ENCODE data around the gene ADH7.
"Not testable (repeated sequence)": the region's sequence is repeated elsewhere in the genome, so short reads cannot be mapped to it uniquely, and the experiment has no call there.

ADH7 gene

GRCh38 chr4:99435154-99435553 is at the start of gene ADH7:
Gene ADH7 (minus strand): TSS chr4:99435342. CDS start chr4:99435233, 109 bp downstream.
- DNase-seq: no peak

- no peak for DNase-seq
Observed at GRCh38 chr4:99483636-99484035, 48.5 kb upstream of the ADH7 start.

- no peak for DNase-seq
Observed at GRCh38 chr4:99473131-99473530, 38.0 kb upstream of the ADH7 start.

GRCh38 chr4:99471896-99472295 is 36.8 kb upstream of the ADH7 start:
- DNase-seq: no peak

- DNase-seq: no peak
Observed at GRCh38 chr4:99471349-99471748, 36.2 kb upstream of the ADH7 start.

- no peak for DNase-seq
Observed at GRCh38 chr4:99468889-99469288, 33.7 kb upstream of the ADH7 start.

- no peak for DNase-seq
Observed at GRCh38 chr4:99467887-99468286, 32.7 kb upstream of the ADH7 start.

- DNase-seq: no peak
Observed at GRCh38 chr4:99463566-99463965, 28.4 kb upstream of the ADH7 start.

- peak; percentile 52 to 58 for DNase-seq
Observed at GRCh38 chr4:99462875-99463464, 27.8 kb upstream of the ADH7 start.

- no peak for DNase-seq
Observed at GRCh38 chr4:99461623-99462401, 26.7 kb upstream of the ADH7 start.

GRCh38 chr4:99459546-99460042 is 24.5 kb upstream of the ADH7 start:
- no peak for DNase-seq

GRCh38 chr4:99458911-99459447 is 23.8 kb upstream of the ADH7 start:
- no peak for DNase-seq

- DNase-seq: no peak
Observed at GRCh38 chr4:99457676-99458075, 22.5 kb upstream of the ADH7 start.

GRCh38 chr4:99457270-99457669 is 22.1 kb upstream of the ADH7 start:
- no peak for DNase-seq

GRCh38 chr4:99447513-99447912 is 12.4 kb upstream of the ADH7 start:
- no peak for DNase-seq

GRCh38 chr4:99447079-99447478 is 11.9 kb upstream of the ADH7 start:
- no peak for DNase-seq

GRCh38 chr4:99438405-99438780 is 3.3 kb upstream of the ADH7 start:
- no peak for DNase-seq

GRCh38 chr4:99437723-99438404 is 2.7 kb upstream of the ADH7 start:
- DNase-seq: no peak

- no peak for DNase-seq
Observed at GRCh38 chr4:99436976-99437722, 2.0 kb upstream of the ADH7 start.

GRCh38 chr4:99436462-99436861 is 1.3 kb upstream of the ADH7 start:
- DNase-seq: no peak

- no peak for DNase-seq
Observed at GRCh38 chr4:99430106-99430505, 5.0 kb downstream of the ADH7 start.

- DNase-seq: no peak
Observed at GRCh38 chr4:99417125-99417524, 18.0 kb downstream of the ADH7 start.

GRCh38 chr4:99415762-99416161 is 19.4 kb downstream of the ADH7 start:
- not testable (repeated sequence) for DNase-seq
